Brain microvascular endothelial cell (primary cell): ENCODE results near the gene HCN4.

Experiments used
- DNase-seq: peaks from one replicate; pipeline ENCODE4 v3.0.0-alpha.2; 2020
- H3K27ac ChIP-seq: fragments of 250-450 bp; sonication (Bioruptor Pico); 2 replicates; pipeline ENCODE4 v1.5.1; 2020; ENCODE audit warnings: mild to moderate bottlenecking, moderate library complexity
- H3K27me3 ChIP-seq: fragments of 250-450 bp; sonication (Bioruptor Pico); replicated peaks from 2 replicates; pipeline ENCODE4 v1.5.1; 2020; ENCODE audit warnings: mild to moderate bottlenecking
- H3K36me3 ChIP-seq: fragments of 250-450 bp; sonication (Bioruptor Pico); replicated peaks from 2 replicates; pipeline ENCODE4 v1.5.1; 2020; ENCODE audit warnings: mild to moderate bottlenecking
- H3K4me3 ChIP-seq: 2 replicates; pipeline ENCODE4 v1.5.1; 2011; ENCODE audit warnings: low read depth, mild to moderate bottlenecking, control low read depth, low read length, moderate library complexity
- in situ Hi-C: cut with HindIII; loops from 2 replicates; pipeline ENCODE4 v1.10.0; 2017; ENCODE audit warnings: low sequenced_read_pairs, low pct_ligation_motif_present
- TF ChIP-seq, protein P1 (sequence below): IDR thresholded peaks from 2 replicates; pipeline ENCODE4 v1.5.1; 2011; ENCODE audit warnings: low read depth, mild to moderate bottlenecking, moderate library complexity, low read length, control low read depth, inconsistent platforms; ENCODE audit errors: missing control alignments

Gene HCN4

DNA sequence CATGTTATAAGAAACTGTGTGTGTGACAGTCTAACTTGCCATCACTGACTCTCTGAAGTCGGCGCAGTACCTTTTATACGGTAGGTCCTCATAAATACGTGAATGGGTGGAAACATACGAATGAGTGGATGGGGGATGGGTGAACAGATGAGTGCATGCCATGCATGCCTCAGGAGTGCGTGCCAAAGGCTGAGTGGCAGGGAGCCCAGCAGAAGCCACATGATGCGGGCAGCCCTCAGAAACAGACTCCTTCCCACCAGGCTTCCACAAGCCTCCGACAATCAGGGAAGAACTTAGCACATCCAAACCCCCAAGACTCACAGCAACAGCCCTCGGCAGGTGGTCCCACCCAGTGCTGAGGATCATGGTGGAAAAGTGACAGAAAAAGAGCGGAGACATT is 16.7 kb downstream of the HCN4 start:
- H3K27ac ChIP-seq, result no peak overlapping the region
- DNase-seq, result no peak
- no peak overlapping the region for H3K4me3 ChIP-seq
- in situ Hi-C loops, result no loop called here
- no peaks in the 10 kb centered on the region for H3K27me3 ChIP-seq
- TF ChIP-seq, protein P1, sequence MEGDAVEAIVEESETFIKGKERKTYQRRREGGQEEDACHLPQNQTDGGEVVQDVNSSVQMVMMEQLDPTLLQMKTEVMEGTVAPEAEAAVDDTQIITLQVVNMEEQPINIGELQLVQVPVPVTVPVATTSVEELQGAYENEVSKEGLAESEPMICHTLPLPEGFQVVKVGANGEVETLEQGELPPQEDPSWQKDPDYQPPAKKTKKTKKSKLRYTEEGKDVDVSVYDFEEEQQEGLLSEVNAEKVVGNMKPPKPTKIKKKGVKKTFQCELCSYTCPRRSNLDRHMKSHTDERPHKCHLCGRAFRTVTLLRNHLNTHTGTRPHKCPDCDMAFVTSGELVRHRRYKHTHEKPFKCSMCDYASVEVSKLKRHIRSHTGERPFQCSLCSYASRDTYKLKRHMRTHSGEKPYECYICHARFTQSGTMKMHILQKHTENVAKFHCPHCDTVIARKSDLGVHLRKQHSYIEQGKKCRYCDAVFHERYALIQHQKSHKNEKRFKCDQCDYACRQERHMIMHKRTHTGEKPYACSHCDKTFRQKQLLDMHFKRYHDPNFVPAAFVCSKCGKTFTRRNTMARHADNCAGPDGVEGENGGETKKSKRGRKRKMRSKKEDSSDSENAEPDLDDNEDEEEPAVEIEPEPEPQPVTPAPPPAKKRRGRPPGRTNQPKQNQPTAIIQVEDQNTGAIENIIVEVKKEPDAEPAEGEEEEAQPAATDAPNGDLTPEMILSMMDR, result no peak
- H3K36me3 ChIP-seq, result no peaks in the 10 kb centered on the region

DNA sequence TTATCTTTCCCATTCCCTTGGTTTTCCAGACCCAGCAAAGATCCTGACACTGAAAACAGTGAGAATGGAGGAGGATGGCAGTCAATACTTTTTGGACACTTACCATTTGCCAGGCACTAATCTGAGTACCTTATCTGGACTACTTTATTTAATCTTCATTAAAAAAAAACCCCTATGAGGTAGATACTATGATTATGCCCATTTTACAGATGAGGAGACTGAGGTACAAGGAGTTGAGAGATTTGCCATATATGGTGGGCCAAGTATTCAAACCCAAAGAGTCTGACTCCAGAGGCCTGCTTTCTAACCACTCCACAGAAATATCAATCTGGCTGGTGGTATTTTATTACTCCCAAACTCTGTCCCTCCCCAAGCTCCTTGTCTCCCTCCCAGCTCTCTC is 19.6 kb downstream of the HCN4 start:
- Histone ChIP-seq H3K4me3 (no peak overlapping the region), H3K36me3 (no peaks in the 10 kb centered on the region), H3K27ac (no peak overlapping the region), H3K27me3 (no peaks in the 10 kb centered on the region)
- DNase-seq, result no peak
- in situ Hi-C loops, result no loop called here
- TF ChIP-seq, protein P1, result no peak

- Histone ChIP-seq H3K4me3 (no peak overlapping the region), H3K36me3 (no peaks in the 10 kb centered on the region), H3K27me3 (no peaks in the 10 kb centered on the region), H3K27ac (no peak overlapping the region)
- peak; percentile 3 for DNase-seq
- TF ChIP-seq, protein P1, result no peak
- in situ Hi-C loops, result no loop called here
Observed at GRCh38 chr15:73346735-73347312, 21.9 kb downstream of the HCN4 start.

DNA sequence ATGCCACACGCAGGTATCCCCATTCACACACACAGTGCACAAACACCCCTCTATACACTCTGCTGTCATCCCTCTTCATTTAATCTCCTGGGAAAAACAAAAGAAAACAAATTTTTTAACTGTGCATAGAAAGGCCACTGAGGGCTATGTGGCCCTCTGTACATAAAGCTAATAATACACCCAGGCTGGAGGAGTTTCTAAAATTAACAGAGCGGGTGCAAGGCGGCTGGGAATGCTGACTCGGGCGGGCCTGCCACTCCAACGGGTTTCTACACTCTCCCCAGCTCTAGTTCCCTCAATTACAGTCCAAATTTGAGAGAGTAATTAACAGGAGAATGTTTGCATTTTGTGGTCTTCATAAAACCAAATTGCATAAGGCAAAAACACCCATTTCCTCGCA is 23.1 kb downstream of the HCN4 start:
- in situ Hi-C loops, result no loop called here
- no peaks in the 10 kb centered on the region for H3K36me3 ChIP-seq
- TF ChIP-seq, protein P1, result no peak
- H3K27ac ChIP-seq, result no peak overlapping the region
- no peak for DNase-seq
- no peaks in the 10 kb centered on the region for H3K27me3 ChIP-seq
- no peak overlapping the region for H3K4me3 ChIP-seq

DNA sequence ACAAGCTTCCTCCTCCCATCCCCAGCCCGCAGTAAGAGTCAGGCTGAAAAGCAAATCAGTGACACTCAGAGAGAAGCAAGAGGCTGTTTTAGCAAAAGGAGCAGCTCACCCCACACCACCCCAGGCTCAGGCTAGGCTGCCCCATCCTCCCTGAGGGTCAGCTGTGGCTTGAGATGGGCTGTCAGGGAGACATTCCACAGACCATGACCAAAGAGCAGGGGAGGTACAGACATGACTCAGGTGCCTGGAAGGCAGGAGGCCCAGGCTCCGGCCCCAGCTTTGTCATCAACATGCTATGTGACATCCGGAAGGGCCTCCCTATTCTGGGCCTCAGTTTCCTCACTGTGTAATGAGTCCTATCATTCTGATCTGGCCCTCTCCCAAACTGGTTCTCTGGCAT is 24.7 kb downstream of the HCN4 start:
- peak; percentile 3 for DNase-seq

More for the DNA sequence above, 24.7 kb downstream of the HCN4 start:
- H3K4me3 ChIP-seq, result no peak overlapping the region
- no peaks in the 10 kb centered on the region for H3K36me3 ChIP-seq
- H3K27me3 ChIP-seq, result no peaks in the 10 kb centered on the region
- in situ Hi-C loops, result no loop called here
- TF ChIP-seq, protein P1, result no peak
- no peak overlapping the region for H3K27ac ChIP-seq
